Stimulated activated naive CD8-positive, alpha-beta T cell treated with anti-CD3 and anti-CD28 coated beads, Interleukin-15, Interleukin-2, amounts not matched to agents 100 U/mL and 50 U/mL, for 24 hours (primary cell): ENCODE measurements around the gene TMPRSS9.
A peak's percentile ranks its signal among the peaks of the same experiment; 100 is the strongest.

Experiments
- ATAC-seq: fragments of 150-1000 bp; cut with Tn5 transposase; one replicate; pipeline ENCODE4 v1.10.0; 2021
- DNase-seq: peaks from one replicate; pipeline ENCODE4 v3.0.0; 2021

The TMPRSS9 gene

DNA sequence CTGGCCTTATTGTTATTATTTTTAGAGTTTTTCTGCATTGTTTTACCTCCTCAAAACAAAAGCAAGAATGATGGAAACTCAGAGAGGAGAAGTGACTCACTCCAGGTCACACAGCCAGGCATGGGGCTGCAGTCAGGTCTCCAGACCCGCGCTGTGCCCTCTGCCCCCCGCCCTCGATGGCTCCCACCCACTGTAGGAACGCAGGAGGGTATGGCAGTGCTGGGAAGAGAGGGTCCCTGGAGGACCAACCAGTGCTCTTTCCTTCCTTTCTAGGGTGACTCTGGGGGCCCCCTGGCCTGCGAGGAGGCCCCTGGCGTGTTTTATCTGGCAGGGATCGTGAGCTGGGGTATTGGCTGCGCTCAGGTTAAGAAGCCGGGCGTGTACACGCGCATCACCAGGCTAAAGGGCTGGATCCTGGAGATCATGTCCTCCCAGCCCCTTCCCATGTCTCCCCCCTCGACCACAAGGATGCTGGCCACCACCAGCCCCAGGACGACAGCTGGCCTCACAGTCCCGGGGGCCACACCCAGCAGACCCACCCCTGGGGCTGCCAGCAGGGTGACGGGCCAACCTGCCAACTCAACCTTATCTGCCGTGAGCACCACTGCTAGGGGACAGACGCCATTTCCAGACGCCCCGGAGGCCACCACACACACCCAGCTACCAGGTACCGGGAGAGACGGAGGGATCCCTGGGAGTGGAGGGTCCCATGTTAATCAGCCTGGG is 61.7 kb downstream of the TMPRSS9 start:
- ATAC-seq (no peak), DNase-seq (no peak)

DNA sequence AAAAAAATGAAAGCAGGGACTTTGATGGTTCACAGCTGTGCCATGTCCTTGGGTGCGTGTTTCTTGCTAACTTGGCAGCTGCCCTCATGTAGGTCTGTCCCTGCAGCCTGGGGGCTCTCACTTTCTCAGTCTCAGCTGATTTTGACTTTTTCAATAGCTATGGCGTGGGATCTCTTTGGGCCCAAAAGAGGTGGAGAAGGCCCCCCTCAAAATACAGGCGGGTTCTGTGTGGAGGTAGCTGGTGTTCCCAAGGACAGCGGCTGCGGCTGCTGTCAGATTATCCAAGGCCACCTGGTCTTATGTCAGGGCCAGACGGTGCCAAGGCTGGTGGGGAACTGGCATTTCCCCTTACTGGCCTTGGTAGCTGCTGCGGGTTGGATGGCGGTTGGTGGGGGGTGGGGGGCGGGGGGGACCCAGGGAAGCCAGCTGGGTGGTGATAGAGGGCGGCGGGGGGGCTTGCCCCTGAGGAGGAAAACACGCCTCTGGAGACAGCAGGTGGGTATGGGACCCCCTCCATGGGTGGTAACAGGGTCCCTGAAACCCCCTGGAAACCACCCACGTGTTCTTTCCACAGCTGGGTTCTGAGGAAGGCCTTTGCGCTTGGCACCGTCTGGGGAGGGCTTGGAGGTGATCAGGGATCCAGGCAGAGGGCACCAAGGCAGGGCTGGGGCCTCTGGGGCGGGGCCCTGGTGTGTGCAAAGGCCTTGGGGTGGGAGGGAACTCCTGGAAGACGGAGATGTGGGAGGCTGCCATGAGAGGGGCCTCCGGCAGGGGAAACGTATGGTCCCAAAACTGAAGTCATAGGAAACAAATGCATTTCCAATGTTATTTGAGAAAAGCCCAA is 63.2 kb downstream of the TMPRSS9 start:
- DNase-seq (no peak), ATAC-seq (no peak)

DNA sequence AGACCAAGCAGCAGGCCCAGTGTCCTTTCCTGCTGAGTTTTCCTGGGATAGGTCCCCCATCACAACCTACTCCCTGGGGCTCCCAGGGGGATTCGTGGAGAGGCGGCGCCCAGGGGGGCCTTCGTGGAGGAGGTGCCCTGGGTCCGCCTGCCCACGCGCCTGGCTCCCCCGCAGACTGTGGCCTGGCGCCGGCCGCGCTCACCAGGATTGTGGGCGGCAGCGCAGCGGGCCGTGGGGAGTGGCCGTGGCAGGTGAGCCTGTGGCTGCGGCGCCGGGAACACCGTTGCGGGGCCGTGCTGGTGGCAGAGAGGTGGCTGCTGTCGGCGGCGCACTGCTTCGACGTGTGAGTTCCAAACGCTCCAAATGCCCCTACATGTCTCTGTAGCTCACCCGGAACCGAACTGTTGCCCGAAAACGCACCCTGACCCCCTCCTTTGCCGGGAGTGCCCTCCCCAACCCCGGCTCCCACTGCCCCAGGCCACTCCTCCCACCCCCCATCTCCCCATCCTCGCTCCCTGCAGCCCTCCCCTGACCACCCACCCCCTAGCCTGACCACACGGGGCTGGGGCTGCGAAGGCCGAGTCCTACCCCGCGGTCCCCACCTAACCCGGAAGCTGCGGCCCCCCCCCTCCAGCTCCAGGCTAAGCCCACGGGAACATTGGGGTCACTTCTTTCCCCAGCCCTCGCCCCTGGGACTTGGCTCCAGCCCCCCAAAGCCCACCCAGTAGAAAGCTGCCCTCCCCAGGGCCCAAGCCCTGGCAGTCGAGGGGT is 64.0 kb downstream of the TMPRSS9 start:
- ATAC-seq: no peak

DNA sequence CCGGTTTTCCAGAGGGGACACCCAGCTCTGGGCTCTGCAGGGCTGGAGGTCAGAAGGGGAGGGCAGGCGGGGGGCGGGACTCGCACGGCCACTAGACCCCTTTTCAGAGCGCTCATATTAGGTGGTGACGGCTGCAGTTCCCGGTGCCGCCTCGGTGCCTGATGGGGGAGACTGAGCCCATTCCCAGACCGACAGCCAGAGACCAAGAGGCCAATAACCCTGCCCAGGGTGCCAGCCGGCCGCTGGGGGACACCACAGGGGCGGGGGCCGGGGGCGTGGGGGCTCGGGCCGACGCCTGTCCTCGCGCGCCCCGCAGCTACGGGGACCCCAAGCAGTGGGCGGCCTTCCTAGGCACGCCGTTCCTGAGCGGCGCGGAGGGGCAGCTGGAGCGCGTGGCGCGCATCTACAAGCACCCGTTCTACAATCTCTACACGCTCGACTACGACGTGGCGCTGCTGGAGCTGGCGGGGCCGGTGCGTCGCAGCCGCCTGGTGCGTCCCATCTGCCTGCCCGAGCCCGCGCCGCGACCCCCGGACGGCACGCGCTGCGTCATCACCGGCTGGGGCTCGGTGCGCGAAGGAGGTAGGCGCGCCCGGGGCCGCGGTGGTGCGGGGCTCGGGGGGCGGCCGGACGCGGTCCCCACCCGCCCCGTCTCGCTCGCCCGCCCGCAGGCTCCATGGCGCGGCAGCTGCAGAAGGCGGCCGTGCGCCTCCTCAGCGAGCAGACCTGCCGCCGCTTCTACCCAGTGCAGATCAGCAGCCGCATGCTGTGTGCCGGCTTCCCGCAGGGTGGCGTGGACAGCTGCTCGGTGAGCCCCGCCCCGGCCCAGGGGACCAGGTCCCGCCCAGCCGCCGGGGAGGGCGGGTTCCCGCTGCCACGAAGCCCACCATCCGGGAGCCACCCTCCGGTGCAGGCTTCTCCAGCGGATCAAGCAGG is 64.9 kb downstream of the TMPRSS9 start:
- ATAC-seq (no peak), DNase-seq (no peak)

More for the DNA sequence above, 64.0 kb downstream of the TMPRSS9 start:
- no peak for DNase-seq

DNA sequence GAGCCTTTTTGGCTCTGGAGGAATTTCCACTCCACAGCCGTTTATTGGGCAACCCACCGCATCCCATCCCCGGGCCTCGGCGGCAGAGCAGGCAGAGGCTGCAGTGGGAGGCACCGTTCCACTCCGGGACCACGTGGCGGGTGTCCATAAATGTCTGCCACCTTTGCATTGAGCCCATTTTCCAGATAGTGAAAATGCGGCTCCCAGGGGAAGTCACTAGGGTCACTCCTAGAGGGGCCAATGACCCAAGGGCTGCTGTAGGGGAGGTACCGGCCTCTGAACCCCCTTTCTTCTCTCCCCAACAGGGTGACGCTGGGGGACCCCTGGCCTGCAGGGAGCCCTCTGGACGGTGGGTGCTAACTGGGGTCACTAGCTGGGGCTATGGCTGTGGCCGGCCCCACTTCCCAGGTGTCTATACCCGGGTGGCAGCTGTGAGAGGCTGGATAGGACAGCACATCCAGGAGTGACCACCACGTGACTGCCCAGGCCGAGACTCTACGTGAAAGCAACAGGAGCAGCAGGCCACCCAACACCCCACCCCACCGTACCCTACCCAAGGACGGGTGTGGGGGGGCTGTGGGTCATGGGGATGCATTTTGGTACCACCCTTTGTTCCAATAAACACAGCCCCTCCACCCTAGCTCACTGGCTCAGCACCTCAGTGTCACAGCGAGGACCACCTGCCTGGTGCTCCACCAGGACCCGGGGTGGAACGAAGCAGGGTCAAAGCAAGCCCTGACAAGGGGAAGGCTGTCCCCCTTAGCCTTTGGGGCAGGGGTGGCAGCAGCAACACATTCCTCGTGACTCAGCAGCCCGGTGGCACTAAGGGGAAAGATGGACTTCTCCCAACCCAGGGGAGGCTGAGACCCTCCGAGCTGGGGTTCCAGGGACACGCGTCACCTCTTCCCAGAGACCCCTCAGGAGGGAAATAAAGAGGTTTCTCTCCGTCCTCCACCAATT is 65.8 kb downstream of the TMPRSS9 start:
- DNase-seq: no peak
- ATAC-seq: no peak

DNA sequence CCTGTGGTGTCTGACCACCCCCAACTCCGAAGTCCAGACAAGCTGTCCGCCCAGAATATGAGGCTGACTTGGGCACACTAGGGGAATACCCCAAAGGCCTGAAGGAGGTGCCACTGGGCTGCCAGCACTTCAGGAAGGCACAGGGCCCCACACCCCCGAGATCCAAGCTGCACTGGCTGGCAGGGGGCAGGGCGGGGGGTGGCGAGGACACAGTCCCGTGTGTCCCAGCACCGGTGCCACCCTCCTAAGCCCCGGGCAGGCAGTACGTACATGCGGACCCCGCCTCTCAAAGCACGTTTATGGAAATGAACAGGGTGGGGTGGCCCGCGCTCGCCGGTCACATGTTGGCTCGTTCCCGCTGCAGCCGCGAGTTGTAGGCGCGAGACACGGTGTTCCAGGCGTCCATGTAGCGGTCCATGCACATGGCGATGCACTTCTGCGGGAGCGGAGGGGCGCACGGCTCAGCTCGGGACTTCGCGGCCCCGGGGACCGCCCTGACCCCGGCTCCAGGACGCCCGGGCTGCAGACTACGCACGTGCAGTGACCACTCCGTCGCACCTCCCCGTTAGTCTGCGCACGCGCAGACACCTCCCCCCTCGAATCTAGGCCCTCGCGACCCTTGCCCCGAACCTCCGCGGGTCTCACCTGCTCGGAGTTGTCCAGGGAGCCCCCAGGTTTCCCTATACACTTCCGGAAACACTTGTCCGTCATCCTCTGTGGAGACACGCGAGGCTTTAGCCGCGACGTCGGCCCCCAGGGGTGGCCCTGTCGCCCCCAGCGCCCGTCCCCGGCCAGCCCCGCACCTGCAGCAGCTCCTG is 66.8 kb downstream of the TMPRSS9 start:
- DNase-seq (peak; percentile 61), ATAC-seq (peak; percentile 9)

DNA sequence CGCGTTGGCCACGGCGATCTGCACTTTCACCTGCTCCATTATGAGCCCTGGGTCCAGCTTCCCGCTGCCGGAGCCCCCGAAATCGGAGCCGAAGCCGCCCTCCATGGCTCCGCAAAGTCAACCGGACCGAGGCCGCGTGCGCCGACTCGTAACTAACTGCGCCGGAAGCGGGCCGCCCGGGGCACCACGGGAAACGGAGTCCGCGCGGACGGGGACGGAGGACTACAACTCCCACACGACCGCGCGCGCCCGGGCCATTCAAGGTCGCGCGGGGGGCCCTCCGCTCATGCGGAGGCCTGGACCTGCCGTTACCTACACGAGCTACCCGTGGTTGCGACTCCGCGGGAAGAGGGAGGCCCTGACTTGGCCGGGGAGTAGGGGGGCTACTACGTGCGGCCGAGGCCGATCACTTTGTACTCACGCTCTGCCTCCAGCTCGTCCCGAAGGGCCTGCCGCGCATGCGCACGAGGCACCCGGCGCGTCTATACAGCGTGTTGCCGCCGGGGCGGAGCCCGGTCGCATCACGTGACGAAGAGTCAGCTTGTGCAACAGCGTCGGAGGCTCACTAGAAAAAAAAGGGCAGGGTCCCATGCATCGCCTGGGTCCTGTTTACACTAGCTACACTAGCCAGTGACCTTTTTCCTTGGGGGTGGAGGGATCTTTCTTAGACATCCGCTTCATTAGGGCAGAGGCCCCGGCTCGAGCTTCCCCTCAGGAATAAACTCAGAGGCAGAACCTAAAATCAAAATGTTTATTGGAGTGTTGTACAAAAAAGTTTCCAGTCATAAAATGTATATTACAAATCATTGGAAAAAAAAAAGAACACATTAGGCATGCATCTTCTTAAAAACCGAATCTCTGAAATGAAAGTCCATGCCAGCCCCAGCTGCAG is 67.6 kb downstream of the TMPRSS9 start, which contains the start of gene TIMM13:
TSS of gene TIMM13 (minus strand) at position 158 of the 892 bp plus-strand sequence. CDS start at position 105, 53 bp downstream.
- DNase-seq (peak; percentile 96), ATAC-seq (peak; percentile 85)

DNA sequence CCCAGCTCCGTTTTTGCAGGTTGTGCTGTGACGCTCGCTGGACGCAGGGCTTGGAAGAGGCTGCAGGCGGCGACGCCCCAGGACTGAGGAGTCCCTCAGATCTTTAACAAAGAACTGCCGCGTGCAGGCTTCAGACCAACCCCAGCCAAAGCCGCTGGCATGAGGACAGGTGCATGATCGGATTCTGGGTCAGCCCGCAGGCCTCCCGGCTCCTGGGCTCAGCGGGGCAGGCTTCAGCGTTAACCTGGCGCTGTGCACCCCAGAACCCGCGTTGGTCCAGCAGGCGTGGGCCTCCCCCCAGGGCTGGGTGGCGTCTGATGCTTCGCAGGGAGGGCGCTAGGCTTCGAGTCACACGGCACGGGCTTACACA is 68.2 kb downstream of the TMPRSS9 start:
- DNase-seq (no peak), ATAC-seq (no peak)

DNA sequence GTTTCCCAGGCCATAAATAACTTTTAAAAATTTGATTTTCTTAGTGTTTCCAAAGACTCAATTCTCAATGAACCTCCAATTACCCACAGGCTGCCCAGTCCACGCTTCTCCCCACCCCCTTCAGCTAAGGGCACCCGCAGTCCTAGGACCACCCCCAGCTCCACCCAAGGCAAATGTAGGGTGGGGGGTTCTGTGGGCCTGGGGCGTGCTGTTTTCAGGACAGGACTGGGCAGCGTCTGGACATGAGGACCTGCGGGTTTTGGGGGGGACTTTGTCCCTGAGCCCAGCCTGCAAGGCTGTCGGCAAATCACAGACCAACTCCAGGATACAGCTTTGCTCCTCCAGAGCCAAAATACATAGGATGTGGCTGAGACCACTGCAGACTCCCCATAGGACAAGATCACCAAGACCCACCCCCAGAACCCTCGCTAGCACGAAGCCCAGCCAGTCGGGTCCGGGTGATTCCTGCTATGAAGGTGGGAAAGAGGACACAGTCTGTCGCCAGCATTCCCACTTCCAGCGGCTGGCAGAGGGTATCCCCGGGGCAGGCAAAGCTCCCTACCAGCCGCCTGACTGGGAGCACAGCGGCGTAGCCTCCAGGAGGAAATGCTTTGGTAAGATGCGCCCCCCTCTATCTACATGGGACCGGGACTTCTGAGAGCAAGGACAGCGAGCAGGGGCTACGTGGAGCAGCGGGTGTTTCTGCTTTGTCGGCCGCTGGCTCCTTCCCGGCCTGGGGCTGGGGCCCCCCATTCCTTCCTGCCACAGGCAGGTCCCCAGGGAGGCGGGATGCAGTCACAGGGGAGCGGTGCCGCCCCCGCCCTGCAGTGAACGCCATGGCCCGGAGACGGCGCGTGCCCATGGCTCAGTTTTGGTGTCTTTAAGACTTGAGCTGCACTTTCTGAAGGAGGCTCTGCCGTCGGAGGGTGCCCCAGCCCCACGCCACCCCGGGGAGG is 69.0 kb downstream of the TMPRSS9 start:
- DNase-seq (no peak), ATAC-seq (no peak)

DNA sequence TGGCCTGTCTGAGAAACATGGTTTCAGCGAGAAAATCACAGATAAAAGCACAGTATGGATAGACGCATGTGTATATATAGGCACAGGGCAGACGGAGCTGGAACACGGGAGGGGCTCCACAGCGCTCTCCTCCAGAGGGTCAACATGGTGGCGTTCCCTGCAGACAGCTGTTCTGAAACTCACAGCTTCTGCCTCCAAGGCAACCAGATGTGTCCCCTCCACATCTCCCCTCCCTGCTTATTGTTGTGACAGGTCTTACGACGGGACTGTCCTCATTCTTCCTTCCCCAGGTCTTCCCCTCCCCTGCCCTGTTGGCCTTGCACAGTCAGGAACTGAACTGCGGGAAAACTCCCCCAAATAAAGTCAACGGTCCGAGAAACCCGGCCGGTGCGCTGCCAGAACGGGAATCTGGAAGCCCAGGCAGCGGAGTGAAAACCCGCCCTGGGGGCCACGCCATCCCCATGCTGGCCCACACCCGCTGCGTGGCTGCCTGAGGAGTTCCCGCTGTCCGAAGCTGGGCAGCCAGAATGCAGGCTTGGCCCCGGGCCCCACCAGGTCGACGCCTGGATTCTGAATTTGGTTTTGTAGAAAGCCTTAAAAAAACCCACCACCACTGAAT is 70.0 kb downstream of the TMPRSS9 start:
- DNase-seq (no peak), ATAC-seq (no peak)

DNA sequence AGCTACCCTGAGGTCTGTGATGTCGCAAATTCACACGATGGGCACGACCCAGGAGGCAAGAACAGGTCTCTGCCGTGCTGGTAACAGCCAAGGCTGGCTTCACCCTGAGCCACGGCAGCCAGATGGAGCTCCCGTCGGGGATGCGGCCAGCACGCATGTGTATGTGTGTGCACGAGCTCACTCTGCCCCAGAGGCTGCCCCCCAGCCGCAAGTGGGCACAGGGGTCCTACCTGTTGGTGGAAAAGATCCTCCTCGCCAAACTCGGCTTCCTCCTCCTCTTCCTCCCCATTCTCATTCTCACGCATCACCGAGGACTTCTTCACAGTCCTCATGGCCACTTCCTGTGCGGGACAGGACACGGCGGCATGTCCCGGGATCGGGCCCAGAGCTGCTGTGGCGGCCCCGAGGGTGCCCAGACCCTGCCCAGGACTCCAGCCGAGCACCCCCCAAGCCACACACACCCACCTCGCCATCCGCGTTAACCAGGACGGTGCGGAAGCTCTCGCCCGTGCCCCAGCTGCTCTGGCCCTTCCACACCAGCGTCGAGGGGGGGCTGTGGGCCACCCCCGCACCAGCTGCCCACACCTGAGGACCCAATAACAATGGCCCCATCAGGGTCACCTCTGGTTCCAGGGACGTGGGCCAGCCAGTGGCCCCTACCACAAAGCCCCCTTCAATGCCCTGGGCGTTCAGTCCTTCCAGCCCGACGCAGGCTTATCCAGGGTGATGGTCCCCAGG is 71.4 kb downstream of the TMPRSS9 start:
- ATAC-seq (no peak), DNase-seq (no peak)

DNA sequence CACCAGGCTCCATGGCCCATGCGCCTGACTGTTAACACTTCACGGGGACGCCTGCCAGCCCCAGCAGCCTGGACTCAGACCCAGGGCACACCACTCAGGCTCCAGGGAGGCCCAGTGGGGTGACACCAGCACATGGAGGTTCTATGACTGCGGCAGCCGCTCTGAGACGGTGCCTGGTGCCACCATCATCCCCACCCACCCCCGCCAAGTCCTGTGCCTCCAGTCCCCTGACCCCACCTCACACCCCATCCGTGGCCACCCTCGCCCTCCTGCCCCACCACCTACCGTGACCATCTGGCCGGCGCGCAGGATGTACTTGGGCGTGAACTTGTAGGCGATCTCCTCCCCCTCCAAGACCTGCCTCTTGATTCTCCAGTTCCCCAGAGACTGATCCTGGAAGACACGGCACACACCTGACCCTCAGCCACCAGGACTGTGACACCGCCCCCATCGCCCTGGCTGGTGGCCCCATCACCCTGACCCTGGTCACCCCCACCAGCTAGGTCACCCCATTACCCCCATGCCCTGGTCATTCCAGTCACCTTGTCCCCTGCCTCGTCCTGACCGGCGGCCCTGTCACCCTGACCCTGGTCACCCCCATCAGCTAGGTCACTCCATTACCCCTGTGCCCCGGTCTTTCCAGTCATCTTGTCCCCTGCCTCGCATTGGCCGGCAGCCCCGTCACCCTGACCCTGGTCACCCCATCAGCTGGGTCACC is 72.2 kb downstream of the TMPRSS9 start:
- DNase-seq (no peak), ATAC-seq (no peak)

DNA sequence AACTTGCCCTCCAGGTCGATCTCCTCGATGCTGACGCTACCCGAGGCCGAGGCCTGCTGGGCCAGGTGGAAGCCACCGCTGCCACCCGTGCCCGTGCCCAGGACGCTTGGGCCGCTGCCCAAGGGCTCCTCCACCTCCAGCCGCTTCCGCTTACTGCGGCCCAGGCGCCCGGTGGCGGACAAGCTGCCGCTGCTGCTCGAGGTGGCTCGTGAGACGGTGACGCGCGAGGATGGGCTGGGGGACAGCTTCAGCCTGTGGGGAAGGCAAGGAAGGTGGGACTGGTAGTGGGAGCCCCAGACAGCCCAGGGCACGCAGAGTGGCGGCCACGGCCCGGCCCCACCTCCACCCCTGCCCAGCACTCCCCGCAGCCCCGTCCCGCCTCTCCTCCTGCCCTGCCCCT is 73.8 kb downstream of the TMPRSS9 start:
- ATAC-seq (no peak), DNase-seq (no peak)

DNA sequence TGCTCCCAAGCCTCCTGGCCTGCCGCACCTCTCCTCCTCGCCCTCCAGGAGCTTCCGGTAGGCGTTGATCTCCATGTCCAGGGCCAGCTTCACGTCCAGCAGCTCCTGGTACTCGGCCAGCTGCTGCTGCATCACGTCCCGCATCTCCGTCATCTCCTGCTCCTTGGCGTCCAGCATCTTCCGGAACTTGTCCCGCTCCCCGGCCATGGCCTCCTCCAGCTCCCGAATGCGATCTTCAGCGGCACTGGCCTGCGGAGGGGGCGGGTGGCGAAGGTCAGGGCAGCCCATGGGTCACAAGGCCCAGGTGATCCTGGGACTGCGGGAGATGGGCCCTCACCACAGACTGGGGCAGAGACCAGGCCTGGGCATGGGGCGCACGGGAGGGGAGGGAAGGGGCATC is 74.2 kb downstream of the TMPRSS9 start:
- no peak for ATAC-seq
- DNase-seq: no peak

DNA sequence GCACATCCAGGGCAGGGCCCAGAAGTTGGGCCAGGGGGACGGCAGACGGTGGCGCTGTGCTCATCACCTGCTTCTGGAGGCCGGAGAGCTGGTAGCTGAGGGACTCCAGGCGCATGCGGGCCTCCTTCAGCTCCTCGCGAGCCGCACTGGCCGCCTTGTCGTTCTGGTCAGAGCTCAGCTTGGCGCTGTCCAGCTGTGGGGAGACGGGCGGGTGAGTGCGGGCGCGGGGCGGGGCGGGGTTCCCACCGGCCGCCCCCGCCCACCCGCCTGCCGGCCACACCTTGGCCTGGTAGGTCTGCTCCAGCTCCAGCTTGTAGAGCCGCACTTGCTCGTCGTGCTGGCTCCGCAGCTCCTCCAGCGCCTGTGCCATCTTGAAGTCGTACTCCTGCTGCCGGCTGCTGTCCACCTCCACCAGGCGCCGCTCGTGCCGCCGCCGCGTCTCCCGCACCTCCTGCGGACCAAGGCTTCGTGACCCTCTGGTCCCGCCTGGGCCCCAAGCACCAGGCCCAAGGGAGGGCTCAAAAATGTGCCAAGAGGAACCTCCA is 74.7 kb downstream of the TMPRSS9 start:
- ATAC-seq (no peak), DNase-seq (no peak)
